Nephron progenitor cell (in vitro differentiated cells): ENCODE measurements around the gene STH.
A peak's percentile ranks its signal among the peaks of the same experiment; 100 is the strongest.
"Not testable (repeated sequence)": the region's sequence is repeated elsewhere in the genome, so short reads cannot be mapped to it uniquely, and the experiment has no call there.

Source experiments
- DNase-seq: peaks from one replicate; pipeline ENCODE4 v3.0.0; 2021
- H3K27ac Mint-ChIP-seq: 2 replicates; pipeline ENCODE4 v1.8.0; 2021; ENCODE audit warnings: mild to moderate bottlenecking, moderate library complexity, mixed read lengths
- H3K27me3 Mint-ChIP-seq: 2 replicates; pipeline ENCODE4 v1.8.0; 2021; ENCODE audit warnings: mild to moderate bottlenecking, low read depth, mixed read lengths; ENCODE audit not compliant: poor library complexity
- H3K36me3 Mint-ChIP-seq: 2 replicates; pipeline ENCODE4 v1.8.0; 2021; ENCODE audit warnings: low read depth, mixed read lengths
- H3K4me1 Mint-ChIP-seq: 2 replicates; pipeline ENCODE4 v1.8.0; 2021; ENCODE audit warnings: mixed read lengths
- H3K4me3 Mint-ChIP-seq: 2 replicates; pipeline ENCODE4 v1.8.0; 2021; ENCODE audit warnings: mild to moderate bottlenecking, moderate library complexity, mixed read lengths
- H3K9me3 Mint-ChIP-seq: 2 replicates; pipeline ENCODE4 v1.8.0; 2021; ENCODE audit warnings: mild to moderate bottlenecking, moderate library complexity, mixed read lengths
- TF ChIP-seq, protein P1 (sequence below): fragments of 200-600 bp; sonication (generic); IDR thresholded peaks from 2 replicates; pipeline ENCODE4 v1.5.0; 2021; ENCODE audit warnings: antibody characterized with exemption

Gene STH

DNA sequence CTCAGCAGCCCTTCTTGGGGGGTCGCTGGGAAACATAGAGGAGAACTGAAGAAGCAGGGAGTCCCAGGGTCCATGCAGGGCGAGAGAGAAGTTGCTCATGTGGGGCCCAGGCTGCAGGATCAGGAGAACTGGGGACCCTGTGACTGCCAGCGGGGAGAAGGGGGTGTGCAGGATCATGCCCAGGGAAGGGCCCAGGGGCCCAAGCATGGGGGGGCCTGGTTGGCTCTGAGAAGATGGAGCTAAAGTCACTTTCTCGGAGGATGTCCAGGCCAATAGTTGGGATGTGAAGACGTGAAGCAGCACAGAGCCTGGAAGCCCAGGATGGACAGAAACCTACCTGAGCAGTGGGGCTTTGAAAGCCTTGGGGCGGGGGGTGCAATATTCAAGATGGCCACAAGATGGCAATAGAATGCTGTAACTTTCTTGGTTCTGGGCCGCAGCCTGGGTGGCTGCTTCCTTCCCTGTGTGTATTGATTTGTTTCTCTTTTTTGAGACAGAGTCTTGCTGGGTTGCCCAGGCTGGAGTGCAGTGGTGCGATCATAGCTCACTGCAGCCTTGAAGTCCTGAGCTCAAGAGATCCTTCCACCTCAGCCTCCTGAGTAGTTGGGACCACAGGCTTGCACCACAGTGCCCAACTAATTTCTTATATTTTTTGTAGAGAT, 3.4 kb downstream of the STH start:
- H3K36me3 Mint-ChIP-seq, result no peaks in the 10 kb centered on the region
- H3K9me3 Mint-ChIP-seq, result no peaks in the 10 kb centered on the region
- peaks cover 6% of the 10 kb centered on the region for H3K27me3 Mint-ChIP-seq
- H3K27ac Mint-ChIP-seq, result no peak overlapping the region
- peak; percentile 79 for DNase-seq
- peaks cover 24% of the 10 kb centered on the region for H3K4me1 Mint-ChIP-seq
- TF ChIP-seq, protein P1, sequence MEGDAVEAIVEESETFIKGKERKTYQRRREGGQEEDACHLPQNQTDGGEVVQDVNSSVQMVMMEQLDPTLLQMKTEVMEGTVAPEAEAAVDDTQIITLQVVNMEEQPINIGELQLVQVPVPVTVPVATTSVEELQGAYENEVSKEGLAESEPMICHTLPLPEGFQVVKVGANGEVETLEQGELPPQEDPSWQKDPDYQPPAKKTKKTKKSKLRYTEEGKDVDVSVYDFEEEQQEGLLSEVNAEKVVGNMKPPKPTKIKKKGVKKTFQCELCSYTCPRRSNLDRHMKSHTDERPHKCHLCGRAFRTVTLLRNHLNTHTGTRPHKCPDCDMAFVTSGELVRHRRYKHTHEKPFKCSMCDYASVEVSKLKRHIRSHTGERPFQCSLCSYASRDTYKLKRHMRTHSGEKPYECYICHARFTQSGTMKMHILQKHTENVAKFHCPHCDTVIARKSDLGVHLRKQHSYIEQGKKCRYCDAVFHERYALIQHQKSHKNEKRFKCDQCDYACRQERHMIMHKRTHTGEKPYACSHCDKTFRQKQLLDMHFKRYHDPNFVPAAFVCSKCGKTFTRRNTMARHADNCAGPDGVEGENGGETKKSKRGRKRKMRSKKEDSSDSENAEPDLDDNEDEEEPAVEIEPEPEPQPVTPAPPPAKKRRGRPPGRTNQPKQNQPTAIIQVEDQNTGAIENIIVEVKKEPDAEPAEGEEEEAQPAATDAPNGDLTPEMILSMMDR, result peak; percentile 97
- no peak overlapping the region for H3K4me3 Mint-ChIP-seq

DNA sequence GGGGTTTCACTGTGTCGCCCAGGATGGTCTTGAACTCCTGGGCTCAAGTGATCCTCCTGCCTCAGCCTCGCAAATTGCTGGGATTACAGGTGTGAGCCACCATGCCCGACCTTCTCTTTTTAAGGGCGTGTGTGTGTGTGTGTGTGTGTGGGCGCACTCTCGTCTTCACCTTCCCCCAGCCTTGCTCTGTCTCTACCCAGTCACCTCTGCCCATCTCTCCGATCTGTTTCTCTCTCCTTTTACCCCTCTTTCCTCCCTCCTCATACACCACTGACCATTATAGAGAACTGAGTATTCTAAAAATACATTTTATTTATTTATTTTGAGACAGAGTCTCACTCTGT, 3.9 kb downstream of the STH start:
- Mint-ChIP-seq H3K9me3 (no peaks in the 10 kb centered on the region), H3K36me3 (no peaks in the 10 kb centered on the region), H3K27ac (peak overlapping the region; percentile 54), H3K27me3 (peaks cover 6% of the 10 kb centered on the region), H3K4me3 (no peak overlapping the region), H3K4me1 (peaks cover 24% of the 10 kb centered on the region)
- no peak for DNase-seq
- TF ChIP-seq, protein P1, result no peak

- TF ChIP-seq, protein P1, result no peak
- Mint-ChIP-seq H3K27me3 (peaks cover 9% of the 10 kb centered on the region), H3K36me3 (no peaks in the 10 kb centered on the region), H3K27ac (no peak overlapping the region), H3K9me3 (no peaks in the 10 kb centered on the region), H3K4me1 (peaks cover 21% of the 10 kb centered on the region), H3K4me3 (no peak overlapping the region)
- DNase-seq, result no peak
Measured at GRCh38 chr17:46003907-46004748, 5.1 kb downstream of the STH start.

DNA sequence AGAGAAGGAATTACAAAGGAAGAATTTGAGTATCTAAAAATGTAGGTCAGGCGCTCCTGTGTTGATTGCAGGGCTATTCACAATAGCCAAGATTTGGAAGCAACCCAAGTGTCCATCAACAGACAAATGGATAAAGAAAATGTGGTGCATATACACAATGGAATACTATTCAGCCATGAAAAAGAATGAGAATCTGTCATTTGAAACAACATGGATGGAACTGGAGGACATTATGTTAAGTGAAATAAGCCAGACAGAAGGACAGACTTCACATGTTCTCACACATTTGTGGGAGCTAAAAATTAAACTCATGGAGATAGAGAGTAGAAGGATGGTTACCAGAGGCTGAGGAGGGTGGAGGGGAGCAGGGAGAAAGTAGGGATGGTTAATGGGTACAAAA, 7.0 kb downstream of the STH start:
- not testable (repeated sequence) for H3K36me3 Mint-ChIP-seq, DNase-seq

GRCh38 chr17:46007461-46007965, 8.5 kb downstream of the STH start:
- no peak for DNase-seq
- Mint-ChIP-seq H3K4me1 (peaks cover 9% of the 10 kb centered on the region), H3K36me3 (no peaks in the 10 kb centered on the region), H3K9me3 (no peaks in the 10 kb centered on the region), H3K27me3 (peaks cover 9% of the 10 kb centered on the region), H3K4me3 (no peak overlapping the region), H3K27ac (no peak overlapping the region)
- TF ChIP-seq, protein P1, result no peak

More for the DNA sequence above, 7.0 kb downstream of the STH start:
- not testable (repeated sequence) for H3K27ac Mint-ChIP-seq, H3K4me3 Mint-ChIP-seq, H3K9me3 Mint-ChIP-seq, H3K27me3 Mint-ChIP-seq
- H3K4me1 Mint-ChIP-seq, result peaks cover 21% of the 10 kb centered on the region

GRCh38 chr17:46008591-46008990, 9.5 kb downstream of the STH start:
- H3K27me3 Mint-ChIP-seq, result peaks cover 12% of the 10 kb centered on the region
- no peaks in the 10 kb centered on the region for H3K9me3 Mint-ChIP-seq
- H3K4me3 Mint-ChIP-seq, result no peak overlapping the region
- no peaks in the 10 kb centered on the region for H3K36me3 Mint-ChIP-seq
- TF ChIP-seq, protein P1, result no peak
- peaks cover 18% of the 10 kb centered on the region for H3K4me1 Mint-ChIP-seq
- no peak for DNase-seq
- H3K27ac Mint-ChIP-seq, result no peak overlapping the region
